Right lobe of liver (tissue), 6 donors: ENCODE results near the gene BCKDHB. TPM values are rescaled to one million over a fixed set of nuclear protein-coding genes. Genes with fewer than 3 reads are reported as not detected.
A peak's percentile ranks its signal among the peaks of the same experiment; 100 is the strongest.

ENCODE experiments used
- ATAC-seq, 4 donors: fragments of 200-7000 bp; cut with Tn5 transposase; one replicate each; pipeline ENCODE4 v1.9.1; 2020; ENCODE audit warnings: mild to moderate bottlenecking in 4 of 4, moderate library complexity in 4 of 4
- DNase-seq, 3 donors: peaks; one replicate each; pipeline ENCODE4 v3.0.0-alpha.2; 2020
- H3K27ac ChIP-seq, 3 donors: fragments of 200-600 bp; one replicate each; pipeline ENCODE4 v1.8.0; 2022
- H3K27me3 ChIP-seq, 2 donors: fragments of 200-600 bp; one replicate each; pipeline ENCODE4 v1.8.0; 2022
- H3K36me3 ChIP-seq, 4 donors: fragments of 200-600 bp; sonication (generic) in 1 of 4; one replicate each; pipeline versions ENCODE4 v1.5.1 to v1.8.0; 2017 to 2022; ENCODE audit warnings: control low read depth in 1 of 4
- H3K4me1 ChIP-seq, 4 donors: fragments of 200-600 bp; sonication (generic) in 1 of 4; one replicate each; pipeline versions ENCODE4 v1.5.1 to v1.8.0; 2017 to 2022; ENCODE audit warnings: control low read depth in 1 of 4
- H3K4me3 ChIP-seq, 3 donors: fragments of 200-600 bp; one replicate each; pipeline ENCODE4 v1.8.0; 2022
- H3K9me3 ChIP-seq, 4 donors: fragments of 200-600 bp; sonication (generic) in 1 of 4; one replicate each; pipeline versions ENCODE4 v1.5.1 to v1.8.0; 2017 to 2022; ENCODE audit warnings: control low read depth in 1 of 4
- POLR2A ChIP-seq: fragments of 450-650 bp; IDR thresholded peaks from one replicate; pipeline ENCODE4 v1.6.1; 2017; ENCODE audit warnings: antibody characterized with exemption, mild to moderate bottlenecking
- WGBS: methylation state at CpG from one replicate; pipeline ENCODE4 v1.1.6; 2018; ENCODE audit warnings: low coverage, low lambda C conversion rate; ENCODE audit not compliant: insufficient coverage; ENCODE audit errors: missing lambda C conversion rate; 5-methylcytosine and 5-hydroxymethylcytosine counted together
- intact Hi-C, 2 donors: fragments of 100-400 bp; cut with DNase I; formaldehyde crosslinking; loops; one replicate each; pipeline versions ENCODE4 v1.11.2 to v1.14.1; 2022
- total RNA-seq, 6 experiments: library from RNA; depleted of rRNA in 2 of 6; stranded (reverse); fragments of >200 nt in 2 of 6; fragmentation: NEBNext Ultra II Directional in 3 of 6; extraction: Animal tissue kit (Norgen Biotek cat#: 25700) in 3 of 6; gene quantifications; one replicate each; pipeline versions ENCODE4 v1.1.0 to v1.2.4, GENCODE V29; 2016 to 2023
- TF ChIP-seq, protein P1 (sequence below), 4 donors: fragments of 200-600 bp in 3 of 4; fragments of 450-650 bp in 1 of 4; IDR thresholded peaks; one replicate each; pipeline versions ENCODE4 v1.5.1 to v1.8.0; 2016 to 2022; ENCODE audit warnings: antibody characterized with exemption in 4 of 4, mild to moderate bottlenecking in 2 of 4
- donor health status: DM: no; HTN: yes; CAD: no.
- donor health status: DM: no; HTN: no; CAD: no.
- donor health status: DM: no; HTN: no; CAD: no.
- donor health status: DM: no; HTN: yes; CAD: no.
- donor health status: DM: no; HTN: yes; CAD: no.

BCKDHB gene
- total RNA-seq, 6 experiments from 2014 or later: 22.1 to 57.2 (median 43.9) TPM

DNA sequence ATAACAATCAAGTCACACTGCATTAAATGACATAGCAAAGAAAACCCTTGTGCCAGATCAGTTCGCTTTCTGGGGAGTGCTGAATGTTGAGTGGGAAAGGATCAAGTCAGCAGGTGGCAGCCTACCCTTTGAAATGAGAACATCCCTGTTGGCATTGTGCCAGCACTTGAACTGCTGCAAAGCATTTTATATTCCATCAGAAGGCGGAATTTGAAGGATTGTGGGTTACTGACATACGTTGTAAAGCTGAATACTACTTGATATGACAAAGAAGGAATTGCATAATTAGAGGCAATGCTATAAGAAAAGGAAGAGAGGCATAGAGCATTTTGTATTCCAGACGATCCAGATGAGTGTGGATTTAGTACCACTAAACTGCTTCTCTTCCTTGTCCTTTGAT, 26.5 kb downstream of the BCKDHB start:
- 75% methylated on average over 4 of the region's 4 CpGs for WGBS
- H3K36me3 ChIP-seq: peaks cover 0 to 27% (median 4%) of the 10 kb centered on the region in 4 donors
- TF ChIP-seq, protein P1, sequence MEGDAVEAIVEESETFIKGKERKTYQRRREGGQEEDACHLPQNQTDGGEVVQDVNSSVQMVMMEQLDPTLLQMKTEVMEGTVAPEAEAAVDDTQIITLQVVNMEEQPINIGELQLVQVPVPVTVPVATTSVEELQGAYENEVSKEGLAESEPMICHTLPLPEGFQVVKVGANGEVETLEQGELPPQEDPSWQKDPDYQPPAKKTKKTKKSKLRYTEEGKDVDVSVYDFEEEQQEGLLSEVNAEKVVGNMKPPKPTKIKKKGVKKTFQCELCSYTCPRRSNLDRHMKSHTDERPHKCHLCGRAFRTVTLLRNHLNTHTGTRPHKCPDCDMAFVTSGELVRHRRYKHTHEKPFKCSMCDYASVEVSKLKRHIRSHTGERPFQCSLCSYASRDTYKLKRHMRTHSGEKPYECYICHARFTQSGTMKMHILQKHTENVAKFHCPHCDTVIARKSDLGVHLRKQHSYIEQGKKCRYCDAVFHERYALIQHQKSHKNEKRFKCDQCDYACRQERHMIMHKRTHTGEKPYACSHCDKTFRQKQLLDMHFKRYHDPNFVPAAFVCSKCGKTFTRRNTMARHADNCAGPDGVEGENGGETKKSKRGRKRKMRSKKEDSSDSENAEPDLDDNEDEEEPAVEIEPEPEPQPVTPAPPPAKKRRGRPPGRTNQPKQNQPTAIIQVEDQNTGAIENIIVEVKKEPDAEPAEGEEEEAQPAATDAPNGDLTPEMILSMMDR (IDR thresholded peaks at IDR 0.05): peak; percentile 17 to 49 (median 38)
- TF ChIP-seq POLR2A: no peak
- H3K27ac ChIP-seq: no peak overlapping the region
- peak; percentile 50 to 57 (median 54) for ATAC-seq
- DNase-seq: no peak
- H3K9me3 ChIP-seq: no peaks in the 10 kb centered on the region
- H3K27me3 ChIP-seq: no peaks in the 10 kb centered on the region
- no peak overlapping the region for H3K4me3 ChIP-seq
- intact Hi-C loops: no loop called here
- no peaks in the 10 kb centered on the region for H3K4me1 ChIP-seq

DNA sequence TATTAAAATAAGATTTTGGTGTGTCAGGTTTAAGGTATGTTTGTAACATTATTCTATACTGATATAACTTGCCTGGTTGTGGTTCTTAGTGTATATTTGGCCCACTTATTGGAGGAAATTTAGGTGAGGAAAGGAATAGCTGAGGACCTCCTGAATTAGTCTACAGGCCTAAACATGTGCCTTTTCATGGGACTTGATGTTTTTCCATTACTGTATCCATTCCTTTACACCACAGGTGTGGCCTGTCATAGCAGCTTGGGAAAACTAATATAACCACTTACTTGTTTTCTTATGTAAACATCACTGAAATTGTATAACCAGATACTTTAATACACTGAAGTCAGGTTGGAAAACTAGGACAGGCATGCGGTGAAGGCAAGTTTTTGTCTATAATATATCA, 27.6 kb downstream of the BCKDHB start:
- intact Hi-C loops: no loop called here
- WGBS: 89% methylated on average over 1 of the region's 1 CpG
- Histone ChIP-seq H3K27ac (no peak overlapping the region), H3K9me3 (no peaks in the 10 kb centered on the region), H3K36me3 (peaks cover 0 to 21% (median 3%) of the 10 kb centered on the region in 4 donors), H3K27me3 (no peaks in the 10 kb centered on the region), H3K4me3 (no peak overlapping the region), H3K4me1 (no peaks in the 10 kb centered on the region)
- no peak for TF ChIP-seq POLR2A
- TF ChIP-seq, protein P1 (IDR thresholded peaks at IDR 0.05): no peak
- ATAC-seq (no peak), DNase-seq (no peak)

DNA sequence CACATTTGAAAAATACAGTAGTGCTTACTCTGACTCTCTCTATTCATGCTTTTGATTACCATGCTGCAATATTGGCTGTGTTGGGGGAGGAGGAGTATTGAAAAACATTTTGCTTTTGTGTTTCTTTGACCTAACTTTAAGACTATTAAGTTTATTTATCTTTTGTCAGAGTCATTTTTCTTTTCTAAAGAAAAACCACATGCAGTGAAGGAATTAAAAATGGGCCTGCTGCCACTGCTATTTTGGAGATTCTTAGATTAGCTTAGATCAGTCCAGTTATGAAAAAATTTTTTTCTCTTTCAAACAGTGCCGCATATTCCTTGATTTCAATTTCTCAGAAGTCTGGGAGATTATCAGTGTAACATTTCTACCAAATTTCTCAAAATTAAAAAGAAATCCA, 36.1 kb downstream of the BCKDHB start:
- ATAC-seq: no peak
- TF ChIP-seq, protein P1 (IDR thresholded peaks at IDR 0.05): no peak
- no peak for TF ChIP-seq POLR2A

DNA sequence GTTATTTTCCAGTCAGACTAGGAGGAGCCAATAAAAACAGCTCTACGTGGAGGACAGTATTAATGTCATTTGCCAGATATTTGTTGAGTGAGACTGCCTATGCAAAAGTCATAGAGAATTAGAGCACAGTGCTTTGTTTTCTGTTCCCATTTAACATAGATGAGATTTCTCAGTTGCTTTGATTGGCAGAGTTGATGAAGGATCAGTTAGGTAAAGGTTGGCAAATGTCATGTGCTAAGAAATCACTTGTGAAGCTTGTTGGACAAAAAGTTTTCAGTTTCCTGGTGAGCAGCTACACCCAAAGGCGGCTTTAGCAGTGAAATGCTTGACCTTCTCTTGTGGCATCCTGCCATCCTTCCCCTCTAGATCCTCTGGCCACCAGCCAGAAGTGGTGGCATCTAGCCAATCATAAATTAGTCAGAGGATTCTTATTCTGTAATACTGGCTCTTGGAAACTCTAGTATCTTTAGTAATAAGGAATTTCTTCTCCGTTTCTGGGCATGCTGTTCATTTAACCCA, 37.0 kb downstream of the BCKDHB start:
- Histone ChIP-seq H3K4me3 (no peak overlapping the region), H3K27me3 (no peaks in the 10 kb centered on the region), H3K27ac (no peak overlapping the region), H3K36me3 (no peaks in the 10 kb centered on the region), H3K9me3 (no peaks in the 10 kb centered on the region), H3K4me1 (no peaks in the 10 kb centered on the region)
- ATAC-seq (no peak), DNase-seq (peak in 2 of 3 donors; percentile 21 to 45)
- intact Hi-C loops: no loop called here
- no peak for TF ChIP-seq POLR2A
- TF ChIP-seq, protein P1 (IDR thresholded peaks at IDR 0.05): no peak
- 64% methylated on average over 3 of the region's 3 CpGs for WGBS

More for the DNA sequence above, 36.1 kb downstream of the BCKDHB start:
- H3K4me1 ChIP-seq: no peaks in the 10 kb centered on the region
- no peaks in the 10 kb centered on the region for H3K9me3 ChIP-seq
- no peak for DNase-seq
- no peaks in the 10 kb centered on the region for H3K36me3 ChIP-seq
- intact Hi-C loops: no loop called here
- H3K27me3 ChIP-seq: no peaks in the 10 kb centered on the region
- no peak overlapping the region for H3K4me3 ChIP-seq
- WGBS: 71% methylated on average over 1 of the region's 1 CpG
- no peak overlapping the region for H3K27ac ChIP-seq
